NB4 (cell line): ENCODE results near the gene S1PR3.

Experiments used
- MYC ChIP-seq: IDR thresholded peaks from 2 replicates; pipeline ENCODE4 v1.6.1; 2011; ENCODE audit warnings: low read depth, low read length
- POLR2A ChIP-seq: IDR thresholded peaks from 2 replicates; pipeline ENCODE4 v1.6.1; 2011; ENCODE audit warnings: mild to moderate bottlenecking; ENCODE audit not compliant: insufficient read length; ENCODE audit errors: extremely low read depth
- TF ChIP-seq, protein P1 (sequence below): IDR thresholded peaks from one replicate; pipeline ENCODE4 v1.5.1; 2012; ENCODE audit warnings: low read depth, low read length
- TF ChIP-seq, protein P2 (sequence below): IDR thresholded peaks from 2 replicates; pipeline ENCODE4 v1.6.1; 2011; ENCODE audit warnings: low read depth, low read length

DNA sequence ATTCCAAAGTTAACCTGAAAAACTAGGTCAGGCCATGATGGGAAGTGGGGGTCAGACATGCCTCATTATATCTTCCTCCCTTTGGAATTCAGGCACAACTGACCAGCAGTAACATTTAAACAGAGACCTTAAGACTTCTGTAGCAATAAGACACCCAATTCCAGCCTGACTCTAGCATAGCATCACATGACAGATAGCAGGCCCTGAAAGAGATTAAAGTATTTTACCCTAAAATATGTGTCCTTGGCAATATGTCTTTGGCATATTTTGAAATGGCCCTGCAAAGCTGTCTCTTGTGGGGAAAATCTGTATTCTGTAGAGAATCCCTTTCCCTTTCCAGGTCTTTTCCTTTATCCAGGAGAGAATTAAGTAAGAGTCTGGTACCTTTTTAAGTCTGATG, 34.3 kb downstream of the S1PR3 start:
- TF ChIP-seq, protein P1, sequence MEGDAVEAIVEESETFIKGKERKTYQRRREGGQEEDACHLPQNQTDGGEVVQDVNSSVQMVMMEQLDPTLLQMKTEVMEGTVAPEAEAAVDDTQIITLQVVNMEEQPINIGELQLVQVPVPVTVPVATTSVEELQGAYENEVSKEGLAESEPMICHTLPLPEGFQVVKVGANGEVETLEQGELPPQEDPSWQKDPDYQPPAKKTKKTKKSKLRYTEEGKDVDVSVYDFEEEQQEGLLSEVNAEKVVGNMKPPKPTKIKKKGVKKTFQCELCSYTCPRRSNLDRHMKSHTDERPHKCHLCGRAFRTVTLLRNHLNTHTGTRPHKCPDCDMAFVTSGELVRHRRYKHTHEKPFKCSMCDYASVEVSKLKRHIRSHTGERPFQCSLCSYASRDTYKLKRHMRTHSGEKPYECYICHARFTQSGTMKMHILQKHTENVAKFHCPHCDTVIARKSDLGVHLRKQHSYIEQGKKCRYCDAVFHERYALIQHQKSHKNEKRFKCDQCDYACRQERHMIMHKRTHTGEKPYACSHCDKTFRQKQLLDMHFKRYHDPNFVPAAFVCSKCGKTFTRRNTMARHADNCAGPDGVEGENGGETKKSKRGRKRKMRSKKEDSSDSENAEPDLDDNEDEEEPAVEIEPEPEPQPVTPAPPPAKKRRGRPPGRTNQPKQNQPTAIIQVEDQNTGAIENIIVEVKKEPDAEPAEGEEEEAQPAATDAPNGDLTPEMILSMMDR, result no peak
- no peak for TF ChIP-seq POLR2A
- TF ChIP-seq, protein P2, sequence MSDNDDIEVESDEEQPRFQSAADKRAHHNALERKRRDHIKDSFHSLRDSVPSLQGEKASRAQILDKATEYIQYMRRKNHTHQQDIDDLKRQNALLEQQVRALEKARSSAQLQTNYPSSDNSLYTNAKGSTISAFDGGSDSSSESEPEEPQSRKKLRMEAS, result no peak
- no peak for TF ChIP-seq MYC
